NCI-H526 (cell line): Measurements from ENCODE around the gene ETV1.

Experiments
- DNase-seq, 2 experiments: peaks; one replicate each; lab custom pipeline; 2025; lab: John Stamatoyannopoulos, UW

ETV1 gene

GRCh38 chr7:13986208-13986607 is 3.3 kb downstream of the ETV1 start:
- no peak for DNase-seq

GRCh38 chr7:13984831-13985685 is 4.4 kb downstream of the ETV1 start:
- DNase-seq, result no peak

GRCh38 chr7:13984061-13984460 is 5.4 kb downstream of the ETV1 start:
- DNase-seq, result no peak

- DNase-seq, result no peak
Observed at GRCh38 chr7:13982940-13983677, 6.4 kb downstream of the ETV1 start.

GRCh38 chr7:13981070-13981469 is 8.4 kb downstream of the ETV1 start:
- DNase-seq, result no peak

GRCh38 chr7:13980474-13980873 is 9.0 kb downstream of the ETV1 start:
- DNase-seq, result no peak

GRCh38 chr7:13979671-13980435 is 9.6 kb downstream of the ETV1 start:
- DNase-seq, result no peak

- no peak for DNase-seq
Observed at GRCh38 chr7:13976594-13976993, 12.9 kb downstream of the ETV1 start.

GRCh38 chr7:13965077-13965476 is 24.4 kb downstream of the ETV1 start:
- DNase-seq, result no peak

- no peak for DNase-seq
Observed at GRCh38 chr7:13963925-13964324, 25.5 kb downstream of the ETV1 start.

GRCh38 chr7:13955494-13955893 is 34.0 kb downstream of the ETV1 start:
- DNase-seq, result no peak

- no peak for DNase-seq
Observed at GRCh38 chr7:13953368-13953767, 36.1 kb downstream of the ETV1 start.

- DNase-seq, result no peak
Observed at GRCh38 chr7:13952921-13953320, 36.5 kb downstream of the ETV1 start.

- no peak for DNase-seq
Observed at GRCh38 chr7:13949939-13950338, 39.5 kb downstream of the ETV1 start.

- no peak for DNase-seq
Observed at GRCh38 chr7:13949445-13949844, 40.0 kb downstream of the ETV1 start.

GRCh38 chr7:13948019-13948801 is 41.3 kb downstream of the ETV1 start:
- no peak for DNase-seq

- no peak for DNase-seq
Observed at GRCh38 chr7:13947535-13947934, 41.9 kb downstream of the ETV1 start.

GRCh38 chr7:13946181-13946580 is 43.3 kb downstream of the ETV1 start:
- DNase-seq, result no peak

GRCh38 chr7:13945670-13946069 is 43.8 kb downstream of the ETV1 start:
- DNase-seq, result no peak

GRCh38 chr7:13933536-13933935 is 55.9 kb downstream of the ETV1 start:
- DNase-seq, result no peak

- DNase-seq, result no peak
Observed at GRCh38 chr7:13933091-13933490, 56.4 kb downstream of the ETV1 start.

- no peak for DNase-seq
Observed at GRCh38 chr7:13932131-13932530, 57.3 kb downstream of the ETV1 start.
